AG04450 (cell line): ENCODE data around the gene QRFPR. TPM values are rescaled to one million over a fixed set of nuclear protein-coding genes. Genes with fewer than 3 reads are reported as not detected.

Experiments used
- CTCF ChIA-PET: fragments of 300-600, 350-600 bp; formaldehyde crosslinking; extraction: SDS; loops from one replicate; lab custom pipeline; 2022; ENCODE audit warnings: antibody characterized with exemption, inconsistent platforms; lab: Charles Lee
- POLR2A ChIA-PET: fragments of 350-600 bp; formaldehyde crosslinking; extraction: SDS; loops from one replicate; lab custom pipeline; 2021; ENCODE audit warnings: antibody characterized with exemption, inconsistent platforms; lab: Yijun Ruan, JAX
- DNase-seq: peaks from one replicate; pipeline ENCODE4 v3.0.0-alpha.2; 2011; ENCODE audit warnings: low read depth, low spot score
- H3K27ac ChIP-seq: one replicate; pipeline ENCODE4 v1.5.1; 2012; ENCODE audit warnings: low read depth, low read length, control low read depth
- H3K27me3 ChIP-seq: one replicate; pipeline ENCODE4 v1.6.0; 2012; ENCODE audit warnings: low read length; ENCODE audit not compliant: control insufficient read depth, insufficient read depth
- H3K4me3 ChIP-seq: 2 replicates; pipeline ENCODE4 v1.5.1; 2011; ENCODE audit warnings: mild to moderate bottlenecking, low read depth, low read length, control low read depth
- H3K9me3 ChIP-seq: 2 replicates; pipeline ENCODE4 v1.5.1; 2012; ENCODE audit warnings: low read length; ENCODE audit not compliant: control insufficient read depth, insufficient read depth
- polyA plus RNA-seq: library from polyadenylated mRNA; depleted of rRNA; stranded (reverse); fragments of >200 nt; gene quantifications from 2 replicates; pipeline ENCODE4 v1.2.3, GENCODE V29; 2011
- TF ChIP-seq, protein P1 (sequence below): IDR thresholded peaks from 2 replicates; pipeline ENCODE4 v1.5.1; 2011; ENCODE audit warnings: low read depth, low read length, control low read depth, inconsistent platforms

The QRFPR gene
- polyA plus RNA-seq, 1 experiment: not detected

DNA sequence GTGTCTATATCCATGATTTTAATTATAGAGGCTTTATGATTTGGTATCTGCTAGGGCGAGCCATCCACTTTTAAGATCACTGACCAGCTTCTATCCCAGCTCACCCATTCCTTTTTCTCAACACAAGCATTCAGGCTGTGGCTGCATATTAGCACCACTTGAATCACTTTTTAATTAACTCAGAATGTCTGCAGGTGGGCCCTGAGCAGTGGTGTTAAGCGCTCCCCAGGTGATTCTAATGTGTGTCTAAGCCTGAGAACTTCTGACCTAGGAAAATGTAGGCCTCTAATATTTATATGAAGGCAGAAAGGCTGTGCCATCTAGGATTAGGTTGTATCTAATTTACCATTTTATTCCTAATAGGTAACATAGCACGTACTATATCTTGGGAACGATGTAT, 19.8 kb upstream of the QRFPR start:
- H3K27ac ChIP-seq: no peak overlapping the region
- ChIA-PET CTCF (no interaction called here), POLR2A (no interaction called here)
- no peaks in the 10 kb centered on the region for H3K27me3 ChIP-seq
- no peak for DNase-seq
- TF ChIP-seq, protein P1, sequence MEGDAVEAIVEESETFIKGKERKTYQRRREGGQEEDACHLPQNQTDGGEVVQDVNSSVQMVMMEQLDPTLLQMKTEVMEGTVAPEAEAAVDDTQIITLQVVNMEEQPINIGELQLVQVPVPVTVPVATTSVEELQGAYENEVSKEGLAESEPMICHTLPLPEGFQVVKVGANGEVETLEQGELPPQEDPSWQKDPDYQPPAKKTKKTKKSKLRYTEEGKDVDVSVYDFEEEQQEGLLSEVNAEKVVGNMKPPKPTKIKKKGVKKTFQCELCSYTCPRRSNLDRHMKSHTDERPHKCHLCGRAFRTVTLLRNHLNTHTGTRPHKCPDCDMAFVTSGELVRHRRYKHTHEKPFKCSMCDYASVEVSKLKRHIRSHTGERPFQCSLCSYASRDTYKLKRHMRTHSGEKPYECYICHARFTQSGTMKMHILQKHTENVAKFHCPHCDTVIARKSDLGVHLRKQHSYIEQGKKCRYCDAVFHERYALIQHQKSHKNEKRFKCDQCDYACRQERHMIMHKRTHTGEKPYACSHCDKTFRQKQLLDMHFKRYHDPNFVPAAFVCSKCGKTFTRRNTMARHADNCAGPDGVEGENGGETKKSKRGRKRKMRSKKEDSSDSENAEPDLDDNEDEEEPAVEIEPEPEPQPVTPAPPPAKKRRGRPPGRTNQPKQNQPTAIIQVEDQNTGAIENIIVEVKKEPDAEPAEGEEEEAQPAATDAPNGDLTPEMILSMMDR: no peak
- no peaks in the 10 kb centered on the region for H3K9me3 ChIP-seq
- no peak overlapping the region for H3K4me3 ChIP-seq

GRCh38 chr4:121397941-121398601, 17.3 kb upstream of the QRFPR start:
- DNase-seq: no peak
- Histone ChIP-seq H3K4me3 (no peak overlapping the region), H3K27me3 (no peaks in the 10 kb centered on the region), H3K9me3 (no peaks in the 10 kb centered on the region), H3K27ac (no peak overlapping the region)
- TF ChIP-seq, protein P1: no peak
- POLR2A ChIA-PET: no interaction called here
- CTCF ChIA-PET: interaction anchor here (1.1 to 1.9 kb wide), 2 partner anchors 27 to 64 kb away, joined by 3 to 8 read pairs; no protein-coding TSS in a partner anchor

- CTCF ChIA-PET: interaction anchor here (1.1 to 1.9 kb wide), 2 partner anchors 27 to 65 kb away, joined by 3 to 8 read pairs; no protein-coding TSS in a partner anchor
- DNase-seq: no peak
- POLR2A ChIA-PET: no interaction called here
- TF ChIP-seq, protein P1: no peak
- Histone ChIP-seq H3K27ac (no peak overlapping the region), H3K9me3 (no peaks in the 10 kb centered on the region), H3K27me3 (no peaks in the 10 kb centered on the region), H3K4me3 (no peak overlapping the region)
These were observed 16.6 kb upstream of the QRFPR start for GRCh38 chr4:121397434-121397833.

DNA sequence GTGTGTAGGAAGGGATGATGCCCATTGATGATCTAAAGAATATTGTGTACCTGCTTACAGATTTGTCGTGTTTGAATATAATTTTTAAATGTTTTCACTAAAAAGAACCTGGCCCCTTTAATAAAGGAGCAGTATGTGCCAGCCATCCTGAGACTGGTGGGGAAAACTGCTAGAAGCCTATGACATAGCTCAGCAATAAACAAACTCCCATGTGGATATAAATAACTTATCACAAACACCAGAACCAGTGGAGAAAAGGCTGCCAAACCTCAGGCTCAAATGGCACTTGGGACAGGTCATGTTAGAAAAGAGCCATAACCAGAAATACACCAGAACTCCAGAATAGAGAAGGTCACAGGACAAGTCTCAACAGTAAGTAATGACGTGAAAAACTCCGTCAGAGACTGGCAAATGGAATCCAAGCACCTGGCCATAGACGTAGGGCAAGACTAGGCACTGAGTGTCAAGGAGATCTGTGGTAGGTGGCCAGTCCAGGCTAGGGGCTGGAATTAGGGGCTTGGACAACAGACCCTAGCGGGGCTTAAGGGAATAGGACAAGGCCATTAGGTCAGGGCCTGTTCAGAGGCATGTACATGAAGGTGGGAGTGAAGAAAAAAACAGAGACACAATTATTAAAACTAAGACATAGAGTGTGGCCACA, 11.7 kb upstream of the QRFPR start:
- Histone ChIP-seq H3K9me3 (no peaks in the 10 kb centered on the region), H3K4me3 (no peak overlapping the region), H3K27me3 (no peaks in the 10 kb centered on the region), H3K27ac (no peak overlapping the region)
- ChIA-PET CTCF (no interaction called here), POLR2A (no interaction called here)
- no peak for DNase-seq
- TF ChIP-seq, protein P1: no peak

DNA sequence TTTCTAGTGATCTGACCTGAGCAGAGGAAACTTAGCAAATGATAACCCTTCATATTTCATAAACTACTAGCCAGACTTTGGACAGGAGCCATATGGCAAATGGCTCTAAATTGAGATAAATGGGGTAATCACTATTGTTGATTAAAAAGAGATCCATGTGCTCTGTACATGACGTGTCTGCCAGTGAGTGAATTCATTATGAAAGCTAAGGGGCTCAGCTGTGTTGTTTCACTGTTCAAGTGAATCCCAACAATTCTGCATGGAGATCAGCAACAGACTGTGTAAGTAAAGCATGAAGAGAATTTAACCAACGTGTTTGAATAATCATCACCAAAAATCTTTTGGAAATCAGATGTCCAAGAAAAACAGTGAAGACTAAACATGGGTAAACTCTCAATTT, 9.5 kb upstream of the QRFPR start:
- no peaks in the 10 kb centered on the region for H3K27me3 ChIP-seq
- POLR2A ChIA-PET: no interaction called here
- CTCF ChIA-PET: interaction anchor here (0.8 kb wide), 1 partner anchor 20 kb away, joined by 3 read pairs; no protein-coding TSS in a partner anchor
- TF ChIP-seq, protein P1: no peak
- H3K27ac ChIP-seq: no peak overlapping the region
- no peaks in the 10 kb centered on the region for H3K9me3 ChIP-seq
- no peak overlapping the region for H3K4me3 ChIP-seq
- DNase-seq: no peak
